ENCODE data around the gene RYR1. TPM values are rescaled to one million over a fixed set of nuclear protein-coding genes. Genes with fewer than 3 reads are reported as not detected.
"Not testable (repeated sequence)": the region's sequence is repeated elsewhere in the genome, so short reads cannot be mapped to it uniquely, and the experiment has no call there.

The RYR1 gene
- total RNA-seq, 1 donor from 2014 or later, result 9.3 TPM

- no peaks in the 10 kb centered on the region for H3K36me3 Mint-ChIP-seq
- no peak overlapping the region for H3K4me3 Mint-ChIP-seq
- no peak overlapping the region for H3K27ac Mint-ChIP-seq
- DNase-seq (ENCODE audit: extremely low spot score, unreplicated experiment), result no peak
- no peaks in the 10 kb centered on the region for H3K4me1 Mint-ChIP-seq (ENCODE audit: unreplicated experiment)
- peaks cover 7% of the 10 kb centered on the region for H3K27me3 Mint-ChIP-seq
- no peaks in the 10 kb centered on the region for H3K9me3 Mint-ChIP-seq
- no peak for TF ChIP-seq CTCF (conservative IDR thresholded peaks at IDR 0.05)
These were observed 75.0 kb downstream of the RYR1 start for GRCh38 chr19:38508507-38508906.

DNA sequence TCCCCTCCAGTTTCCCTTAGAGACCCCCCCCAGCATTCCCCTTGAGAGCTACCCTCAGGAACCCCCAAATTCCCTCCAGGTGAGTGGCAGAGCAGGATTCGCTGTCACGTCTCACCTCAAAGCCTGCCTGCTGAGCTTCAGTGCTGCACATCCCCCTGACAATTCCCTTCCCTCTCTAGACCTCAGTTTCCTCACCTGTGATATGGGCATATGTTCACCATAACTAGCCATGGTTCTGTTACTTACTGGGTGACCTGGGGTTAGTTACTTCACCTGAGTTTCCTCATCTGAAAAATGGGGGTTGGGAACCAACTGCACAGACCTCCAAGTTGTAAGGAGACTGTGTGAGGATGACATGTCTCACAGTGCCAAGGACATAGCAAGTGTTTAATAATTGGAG, 75.5 kb downstream of the RYR1 start:
- Mint-ChIP-seq H3K36me3 (no peaks in the 10 kb centered on the region), H3K4me3 (no peak overlapping the region), H3K27me3 (peaks cover 7% of the 10 kb centered on the region), H3K27ac (no peak overlapping the region), H3K9me3 (no peaks in the 10 kb centered on the region), H3K4me1 (ENCODE audit: unreplicated experiment) (no peaks in the 10 kb centered on the region)
- no peak for DNase-seq (ENCODE audit: extremely low spot score, unreplicated experiment)
- TF ChIP-seq CTCF (conservative IDR thresholded peaks at IDR 0.05), result no peak

GRCh38 chr19:38511074-38511708, 77.7 kb downstream of the RYR1 start:
- DNase-seq (ENCODE audit: extremely low spot score, unreplicated experiment), result no peak
- TF ChIP-seq CTCF (conservative IDR thresholded peaks at IDR 0.05), result no peak
- no peak overlapping the region for H3K4me3 Mint-ChIP-seq

DNA sequence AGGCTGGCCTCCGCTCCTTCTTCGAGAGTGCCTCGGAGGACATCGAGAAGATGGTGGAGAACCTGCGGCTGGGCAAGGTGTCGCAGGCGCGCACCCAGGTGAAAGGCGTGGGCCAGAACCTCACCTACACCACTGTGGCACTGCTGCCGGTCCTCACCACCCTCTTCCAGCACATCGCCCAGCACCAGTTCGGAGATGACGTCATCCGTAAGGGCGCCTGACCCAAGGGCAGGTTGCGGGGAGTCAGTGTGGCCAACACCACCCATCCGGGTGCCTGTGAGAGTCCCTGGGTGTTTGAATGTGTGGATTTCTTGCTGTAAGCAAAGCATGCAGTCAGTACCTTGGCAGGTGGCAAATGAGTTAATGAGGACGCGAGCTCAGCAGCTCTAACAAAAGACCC, 78.8 kb downstream of the RYR1 start:
- H3K27me3 Mint-ChIP-seq, result peaks cover 7% of the 10 kb centered on the region

More at GRCh38 chr19:38511074-38511708, 77.7 kb downstream of the RYR1 start:
- Mint-ChIP-seq H3K27ac (no peak overlapping the region), H3K4me1 (ENCODE audit: unreplicated experiment) (no peaks in the 10 kb centered on the region), H3K9me3 (no peaks in the 10 kb centered on the region), H3K27me3 (peaks cover 7% of the 10 kb centered on the region), H3K36me3 (no peaks in the 10 kb centered on the region)

GRCh38 chr19:38513156-38513555, 79.7 kb downstream of the RYR1 start:
- not testable (repeated sequence) for H3K4me3 Mint-ChIP-seq; H3K9me3 Mint-ChIP-seq; H3K4me1 Mint-ChIP-seq (ENCODE audit: unreplicated experiment); H3K36me3 Mint-ChIP-seq; H3K27ac Mint-ChIP-seq; DNase-seq (ENCODE audit: extremely low spot score, unreplicated experiment); H3K27me3 Mint-ChIP-seq

More for the DNA sequence above, 78.8 kb downstream of the RYR1 start:
- Mint-ChIP-seq H3K4me3 (no peak overlapping the region), H3K4me1 (ENCODE audit: unreplicated experiment) (no peaks in the 10 kb centered on the region), H3K9me3 (no peaks in the 10 kb centered on the region), H3K27ac (no peak overlapping the region), H3K36me3 (no peaks in the 10 kb centered on the region)
- DNase-seq (ENCODE audit: extremely low spot score, unreplicated experiment), result no peak
- no peak for TF ChIP-seq CTCF (conservative IDR thresholded peaks at IDR 0.05)

DNA sequence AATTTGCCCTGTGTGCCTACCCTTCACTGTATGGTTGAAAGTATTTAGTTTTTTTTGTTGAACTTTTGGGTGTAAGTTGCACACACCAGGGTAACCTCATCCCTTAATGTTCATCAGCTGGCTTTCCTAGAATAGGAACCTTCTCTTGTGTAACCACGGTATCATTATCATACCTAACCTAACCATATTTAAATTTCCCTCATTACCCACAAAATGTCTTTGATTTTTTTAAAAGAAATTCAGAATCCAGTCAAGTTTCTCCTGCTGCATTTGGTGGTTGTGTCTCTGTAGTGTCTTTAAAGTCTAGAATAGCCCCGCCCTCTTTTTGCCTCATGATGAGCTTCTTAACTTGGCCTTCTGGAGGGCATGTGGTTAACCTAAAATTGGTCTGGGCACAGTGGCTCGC, 80.3 kb downstream of the RYR1 start:
- no peak for TF ChIP-seq CTCF (conservative IDR thresholded peaks at IDR 0.05)
- no peak for DNase-seq (ENCODE audit: extremely low spot score, unreplicated experiment)
- peaks cover 5% of the 10 kb centered on the region for H3K27me3 Mint-ChIP-seq
- H3K9me3 Mint-ChIP-seq, result no peaks in the 10 kb centered on the region
- no peaks in the 10 kb centered on the region for H3K4me1 Mint-ChIP-seq (ENCODE audit: unreplicated experiment)
- no peaks in the 10 kb centered on the region for H3K36me3 Mint-ChIP-seq
- no peak overlapping the region for H3K27ac Mint-ChIP-seq
- H3K4me3 Mint-ChIP-seq, result no peak overlapping the region
